DMS 273 (cell line): ENCODE results near the gene SHKBP1.
A peak's percentile ranks its signal among the peaks of the same experiment; 100 is the strongest.
"Not testable (repeated sequence)": the region's sequence is repeated elsewhere in the genome, so short reads cannot be mapped to it uniquely, and the experiment has no call there.

Source experiments
- DNase-seq: peaks from one replicate; lab custom pipeline; 2025; ENCODE audit not compliant: unreplicated experiment; lab: John Stamatoyannopoulos, UW

SHKBP1 gene

GRCh38 chr19:40576585-40577451, at the start of gene SHKBP1:
TSS of gene SHKBP1 (plus strand) at chr19:40576873. CDS start at chr19:40576900, 27 bp downstream.
- DNase-seq: peak; percentile 98

GRCh38 chr19:40528078-40528477, 48.6 kb upstream of the SHKBP1 start:
- no peak for DNase-seq

- DNase-seq: no peak
Observed at GRCh38 chr19:40528533-40529092, 48.1 kb upstream of the SHKBP1 start.

DNA sequence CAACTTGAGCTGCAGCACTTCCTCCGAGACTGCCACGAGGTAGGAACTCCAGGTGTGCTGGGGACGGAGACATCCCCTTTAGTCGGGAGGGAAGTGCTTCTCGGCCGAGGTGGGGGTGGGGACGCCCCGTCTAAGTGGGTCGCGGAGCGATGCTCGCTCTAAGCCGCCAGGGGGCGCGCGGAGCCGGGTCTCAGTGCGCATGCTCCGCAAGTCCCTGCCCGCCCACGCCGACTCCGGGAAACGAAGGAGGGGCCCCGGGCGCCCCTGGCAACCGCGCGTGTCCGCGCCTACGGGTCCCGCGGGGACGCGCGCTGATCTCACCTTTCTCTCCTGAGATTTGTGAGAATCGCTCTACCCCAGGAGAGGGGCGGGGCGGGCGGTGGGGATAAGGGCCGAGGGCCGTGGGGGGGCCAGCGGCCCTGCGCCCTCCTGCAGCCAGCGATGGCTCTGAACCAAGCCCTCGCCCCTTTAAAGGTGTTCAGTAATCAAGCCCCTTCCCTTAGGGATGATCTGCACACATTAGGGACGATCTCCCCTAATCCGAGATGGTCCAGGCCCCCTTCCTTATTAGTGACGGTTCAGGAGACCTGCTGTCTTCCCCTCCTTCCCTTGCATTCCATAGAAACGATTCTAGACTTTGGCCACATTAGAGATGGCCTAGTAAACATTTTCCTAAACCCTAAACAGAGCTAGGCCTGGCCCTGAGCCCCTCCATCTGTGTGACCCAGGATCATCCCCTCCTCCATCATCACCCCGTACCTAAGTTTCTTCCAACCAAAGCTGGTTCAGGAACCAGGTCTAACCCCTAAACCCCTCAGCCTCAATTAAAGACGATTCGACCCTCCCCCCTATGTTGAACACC, 47.3 kb upstream of the SHKBP1 start:
- DNase-seq: peak; percentile 97

DNA sequence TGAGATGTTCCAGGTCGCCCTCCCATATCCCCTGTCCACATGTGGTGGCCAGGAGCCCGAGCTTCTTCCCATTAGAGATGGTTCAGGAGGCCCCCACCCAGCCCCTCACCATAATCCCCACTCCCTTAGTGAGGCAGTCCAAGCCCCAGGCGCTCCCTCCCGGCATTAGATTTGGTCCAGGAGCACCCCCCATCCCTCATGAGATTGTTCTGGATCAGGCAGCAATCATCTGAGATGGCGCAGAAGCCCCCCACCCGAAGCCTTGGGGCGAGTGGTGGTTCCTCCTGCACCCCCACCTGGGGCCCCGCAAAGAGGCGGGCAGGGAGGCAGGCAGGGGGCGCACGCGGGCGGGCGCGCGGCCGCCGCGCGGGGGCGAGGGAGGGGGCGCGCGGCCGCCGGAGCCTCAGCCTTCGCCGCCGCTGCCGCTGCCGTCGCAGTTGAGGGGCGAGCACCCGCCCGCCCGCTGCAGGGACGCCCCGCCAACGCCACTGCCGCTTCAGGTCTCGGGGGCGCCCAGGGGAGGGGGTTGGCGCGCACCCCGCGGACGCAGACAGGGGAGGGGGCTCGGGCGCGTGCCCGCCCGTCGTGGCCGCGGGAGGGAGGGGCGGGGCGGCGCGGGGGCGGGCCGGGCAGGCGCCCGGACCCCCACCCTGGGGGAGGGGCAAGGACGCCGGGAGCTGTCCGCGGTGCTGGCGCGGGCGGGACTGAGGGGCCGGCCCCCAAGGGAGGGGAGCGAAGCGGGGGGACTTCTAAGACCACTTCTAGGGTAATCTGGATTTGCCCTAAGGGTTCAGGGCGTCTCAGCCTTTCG, 46.4 kb upstream of the SHKBP1 start:
- DNase-seq: peak; percentile 82

DNA sequence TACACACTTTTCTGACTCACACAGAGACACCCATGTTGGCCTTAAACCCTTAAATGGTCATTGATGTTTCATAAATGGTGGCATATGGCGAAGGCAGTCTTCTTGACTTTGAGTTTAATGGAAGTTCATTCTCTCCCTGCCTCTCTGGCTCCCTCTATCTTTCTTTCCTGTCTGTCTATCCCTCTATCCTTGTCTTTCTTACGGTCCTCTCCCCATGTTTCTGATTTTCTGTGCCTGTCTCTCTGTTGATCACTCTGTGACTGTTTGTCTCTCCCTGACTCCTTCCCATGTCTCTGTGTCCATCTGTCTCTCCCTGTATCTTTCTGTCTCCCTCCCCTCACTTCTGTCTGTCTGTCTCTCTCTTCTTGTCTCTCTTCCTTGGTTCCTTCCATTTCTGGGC, 43.2 kb upstream of the SHKBP1 start:
- DNase-seq: peak; percentile 34

- no peak for DNase-seq
Observed at GRCh38 chr19:40534148-40534547, 42.5 kb upstream of the SHKBP1 start.

DNA sequence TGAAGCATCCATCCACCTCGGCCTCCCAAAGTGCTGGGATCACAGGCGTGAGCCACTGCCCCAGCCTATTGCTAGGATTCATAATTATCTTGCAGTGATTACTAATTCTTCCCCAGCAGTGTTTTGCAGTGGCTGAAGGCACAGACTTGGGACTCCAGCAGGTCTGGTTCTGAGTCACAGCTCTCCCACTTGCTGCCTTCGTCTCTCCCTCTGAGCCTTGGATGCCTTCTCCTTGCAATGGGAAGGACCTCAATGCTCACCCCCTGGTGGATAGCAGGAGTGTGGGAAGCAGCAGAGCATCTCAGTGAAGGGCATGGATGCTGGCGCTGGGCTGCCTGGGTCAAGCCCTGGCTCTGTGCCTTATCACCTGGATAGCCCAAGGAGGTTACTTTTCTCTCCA, 37.6 kb upstream of the SHKBP1 start:
- peak; percentile 37 for DNase-seq

DNA sequence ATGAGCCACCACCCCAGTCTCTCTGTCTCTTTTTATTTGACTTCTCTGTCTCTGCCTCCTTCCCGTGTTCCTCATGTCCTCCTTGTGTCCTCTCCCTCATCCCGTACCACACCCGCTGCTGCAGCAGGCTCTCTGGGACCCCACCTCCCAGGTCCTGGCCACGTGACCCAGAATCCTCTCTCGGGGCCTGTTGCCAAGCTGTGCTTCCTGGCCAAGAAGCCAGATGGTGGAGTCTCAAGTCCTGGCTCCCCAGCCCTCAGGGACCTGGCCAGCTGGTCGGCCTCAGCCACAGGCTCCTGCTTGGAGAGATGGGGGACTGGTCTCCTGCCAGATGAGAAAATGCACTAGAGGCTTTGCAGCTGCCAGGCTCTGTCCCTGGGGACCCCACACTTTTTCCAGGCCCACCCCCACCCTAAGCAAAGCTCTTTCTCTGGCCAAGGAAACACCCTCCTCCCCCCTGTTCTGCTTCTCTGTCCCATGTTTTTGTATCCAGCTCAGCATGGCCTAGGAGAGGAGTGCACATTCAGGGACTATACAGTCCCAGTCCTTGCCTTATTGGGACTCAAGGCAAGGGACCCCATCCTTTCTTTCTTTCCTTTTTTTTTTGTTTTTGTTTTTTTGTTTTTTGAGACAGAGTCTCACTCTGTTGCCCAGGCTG, 34.3 kb upstream of the SHKBP1 start:
- peak; percentile 99 for DNase-seq

- DNase-seq: peak; percentile 39
Observed at GRCh38 chr19:40543029-40543597, 33.6 kb upstream of the SHKBP1 start.

DNA sequence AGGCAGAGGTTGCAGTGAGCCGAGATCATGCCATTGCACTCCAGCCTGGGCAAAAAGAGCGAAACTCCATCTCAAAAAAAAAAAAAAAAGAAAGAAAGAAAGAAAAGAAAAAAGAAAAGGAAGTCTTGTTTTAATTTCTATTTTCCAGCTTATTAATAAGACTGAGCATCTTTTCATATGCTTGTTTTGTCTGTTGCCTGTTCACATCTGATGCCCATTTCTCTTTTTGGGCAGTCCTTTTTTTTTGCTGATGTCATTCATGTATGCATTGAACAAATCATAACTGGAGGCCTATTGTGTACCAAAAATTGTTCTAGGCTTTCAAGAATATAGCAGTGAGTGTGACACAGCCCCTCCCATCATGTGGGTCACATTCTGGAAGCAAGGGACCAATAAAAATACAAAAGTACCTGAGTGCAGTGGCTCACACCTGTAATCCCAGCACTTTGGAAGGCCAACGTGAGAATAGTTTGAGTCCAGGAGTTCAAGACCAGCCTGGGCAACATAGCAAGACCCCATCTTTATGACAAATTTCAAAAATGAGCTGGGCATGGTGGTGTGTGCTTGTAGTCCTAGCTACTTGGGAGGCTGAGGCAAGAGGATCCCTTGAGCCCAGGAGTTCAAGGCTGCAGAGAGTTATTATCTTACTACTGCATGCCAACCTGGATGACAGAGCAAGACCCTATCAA, 30.4 kb upstream of the SHKBP1 start:
- not testable (repeated sequence) for DNase-seq

GRCh38 chr19:40547190-40547589, 29.5 kb upstream of the SHKBP1 start:
- not testable (repeated sequence) for DNase-seq

GRCh38 chr19:40547836-40548235, 28.8 kb upstream of the SHKBP1 start:
- DNase-seq: no peak

DNA sequence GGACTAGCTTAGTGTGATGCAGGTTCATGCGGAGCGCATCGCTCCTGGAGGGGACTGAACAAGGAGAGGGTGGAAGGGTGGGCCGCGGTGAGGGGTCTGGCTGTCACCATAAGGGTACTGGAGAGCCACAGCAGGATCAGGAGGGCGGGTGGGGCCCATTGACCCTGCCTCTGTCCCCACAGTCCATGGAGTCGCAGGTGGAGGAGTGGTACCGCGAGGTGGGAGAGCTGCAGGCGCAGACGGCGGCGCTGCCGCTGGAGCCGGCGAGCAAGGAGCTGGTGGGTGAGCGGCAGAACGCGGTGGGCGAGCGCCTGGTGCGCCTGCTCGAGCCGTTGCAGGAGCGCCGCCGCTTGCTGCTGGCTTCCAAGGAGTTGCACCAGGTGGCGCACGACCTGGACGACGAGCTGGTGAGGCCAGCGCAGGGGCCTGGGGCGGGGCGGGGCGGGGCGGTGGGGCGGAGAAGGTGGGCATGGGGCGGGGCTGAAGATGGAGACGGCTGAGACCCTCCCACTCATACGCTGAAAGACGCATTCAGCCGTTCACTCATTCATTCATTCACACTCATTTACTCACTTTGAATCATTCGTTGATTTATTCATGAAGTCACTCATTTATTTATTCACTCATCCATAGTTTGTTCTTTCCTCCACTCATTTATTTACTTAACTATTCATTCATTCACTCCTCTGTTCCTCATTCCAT, 27.5 kb upstream of the SHKBP1 start:
- DNase-seq: peak; percentile 95

DNA sequence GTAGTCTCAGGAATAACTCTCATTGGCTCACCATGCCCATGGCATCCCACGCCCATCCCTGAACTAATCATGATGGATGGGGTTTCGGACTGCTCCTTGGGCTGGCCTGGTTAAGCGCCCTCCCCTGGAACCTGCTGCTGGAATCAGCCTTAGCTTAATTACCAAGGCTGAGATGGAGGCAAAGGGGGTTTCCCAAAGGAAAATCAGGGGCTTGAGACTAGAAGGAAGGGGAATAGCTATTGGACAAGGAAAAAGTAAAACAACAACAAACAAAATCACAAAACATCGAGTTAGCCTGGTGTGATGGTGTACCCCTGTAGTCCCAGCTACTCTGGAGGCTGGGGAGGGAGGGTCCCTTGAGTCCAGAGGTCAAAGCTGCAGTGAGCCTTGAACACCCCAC, 25.7 kb upstream of the SHKBP1 start:
- no peak for DNase-seq

GRCh38 chr19:40552848-40553247, 23.8 kb upstream of the SHKBP1 start:
- DNase-seq: no peak

DNA sequence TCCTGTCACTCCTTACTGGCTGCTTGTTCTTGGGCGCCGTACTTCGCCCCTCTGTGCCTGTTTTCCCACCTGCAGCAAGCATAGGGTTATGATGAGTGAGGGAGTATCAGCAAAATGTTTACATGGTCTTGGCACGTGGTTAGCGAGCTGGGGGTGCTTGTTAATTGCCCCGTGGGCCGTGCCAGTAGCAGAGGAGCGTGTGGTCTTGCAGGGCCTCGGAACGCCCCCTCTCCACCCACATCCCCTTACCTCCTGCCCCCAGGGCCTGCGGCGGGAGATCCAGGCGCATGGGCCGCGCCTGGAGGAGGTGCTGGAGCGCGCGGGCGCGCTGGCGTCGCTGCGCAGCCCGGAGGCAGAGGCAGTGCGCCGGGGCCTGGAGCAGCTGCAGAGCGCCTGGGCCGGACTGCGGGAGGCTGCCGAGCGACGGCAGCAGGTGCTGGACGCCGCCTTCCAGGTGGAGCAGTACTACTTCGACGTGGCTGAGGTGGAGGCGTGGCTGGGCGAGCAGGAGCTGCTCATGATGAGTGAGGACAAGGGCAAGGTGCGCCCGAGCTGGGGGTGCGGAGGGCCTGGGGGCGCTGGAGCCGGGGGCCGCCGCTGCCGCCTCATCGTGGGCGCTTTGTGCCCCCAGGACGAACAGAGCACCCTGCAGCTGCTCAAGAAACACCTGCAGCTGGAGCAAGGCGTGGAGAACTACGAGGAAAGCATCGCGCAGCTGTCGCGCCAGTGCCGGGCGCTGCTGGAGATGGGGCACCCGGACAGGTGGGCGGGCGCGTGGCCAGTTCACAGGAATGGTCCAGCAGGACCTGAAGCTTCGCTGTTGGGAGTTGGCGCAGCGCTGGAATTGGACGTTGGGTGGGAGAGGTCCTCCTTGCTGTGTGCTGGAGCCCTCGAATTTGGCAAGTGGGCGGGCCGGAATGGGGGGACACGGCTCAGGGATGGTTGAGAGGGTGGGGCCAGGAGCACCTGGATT, 22.5 kb upstream of the SHKBP1 start:
- no peak for DNase-seq
